ENCODE data around the gene HOXD1.

DNA sequence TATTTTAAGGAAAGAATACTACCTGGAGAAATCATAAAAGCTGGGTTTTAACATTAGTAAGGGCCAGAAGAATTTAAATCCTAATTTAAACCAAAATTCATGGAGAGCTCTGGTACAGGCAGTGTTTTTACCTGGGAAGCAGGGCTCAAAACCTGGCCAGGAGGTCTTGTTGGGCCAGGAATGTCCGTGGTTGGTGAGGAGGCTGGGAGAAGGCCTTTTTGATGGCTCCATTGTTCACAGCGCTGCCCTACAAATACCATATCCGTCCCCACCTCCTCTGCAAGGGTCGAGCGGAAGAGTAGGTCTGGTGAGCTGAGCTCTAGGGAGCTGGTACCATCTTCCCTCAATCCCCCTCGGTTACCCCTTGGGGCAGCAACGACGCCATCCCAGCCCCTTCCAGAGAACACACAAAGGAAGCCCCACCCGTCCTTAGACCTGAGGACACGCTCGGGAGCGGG, 10.9 kb upstream of the HOXD1 start:
- TF ChIP-seq, protein P1, sequence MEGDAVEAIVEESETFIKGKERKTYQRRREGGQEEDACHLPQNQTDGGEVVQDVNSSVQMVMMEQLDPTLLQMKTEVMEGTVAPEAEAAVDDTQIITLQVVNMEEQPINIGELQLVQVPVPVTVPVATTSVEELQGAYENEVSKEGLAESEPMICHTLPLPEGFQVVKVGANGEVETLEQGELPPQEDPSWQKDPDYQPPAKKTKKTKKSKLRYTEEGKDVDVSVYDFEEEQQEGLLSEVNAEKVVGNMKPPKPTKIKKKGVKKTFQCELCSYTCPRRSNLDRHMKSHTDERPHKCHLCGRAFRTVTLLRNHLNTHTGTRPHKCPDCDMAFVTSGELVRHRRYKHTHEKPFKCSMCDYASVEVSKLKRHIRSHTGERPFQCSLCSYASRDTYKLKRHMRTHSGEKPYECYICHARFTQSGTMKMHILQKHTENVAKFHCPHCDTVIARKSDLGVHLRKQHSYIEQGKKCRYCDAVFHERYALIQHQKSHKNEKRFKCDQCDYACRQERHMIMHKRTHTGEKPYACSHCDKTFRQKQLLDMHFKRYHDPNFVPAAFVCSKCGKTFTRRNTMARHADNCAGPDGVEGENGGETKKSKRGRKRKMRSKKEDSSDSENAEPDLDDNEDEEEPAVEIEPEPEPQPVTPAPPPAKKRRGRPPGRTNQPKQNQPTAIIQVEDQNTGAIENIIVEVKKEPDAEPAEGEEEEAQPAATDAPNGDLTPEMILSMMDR (conservative IDR thresholded peaks at IDR 0.05; ENCODE audit: low read length) = no peak
- no peak for TF ChIP-seq EZH2phosphoT487 (IDR thresholded peaks at IDR 0.05; ENCODE audit: borderline replicate concordance, low read depth, low read length)
